ENCODE results near the gene RABL6.

The RABL6 gene

DNA sequence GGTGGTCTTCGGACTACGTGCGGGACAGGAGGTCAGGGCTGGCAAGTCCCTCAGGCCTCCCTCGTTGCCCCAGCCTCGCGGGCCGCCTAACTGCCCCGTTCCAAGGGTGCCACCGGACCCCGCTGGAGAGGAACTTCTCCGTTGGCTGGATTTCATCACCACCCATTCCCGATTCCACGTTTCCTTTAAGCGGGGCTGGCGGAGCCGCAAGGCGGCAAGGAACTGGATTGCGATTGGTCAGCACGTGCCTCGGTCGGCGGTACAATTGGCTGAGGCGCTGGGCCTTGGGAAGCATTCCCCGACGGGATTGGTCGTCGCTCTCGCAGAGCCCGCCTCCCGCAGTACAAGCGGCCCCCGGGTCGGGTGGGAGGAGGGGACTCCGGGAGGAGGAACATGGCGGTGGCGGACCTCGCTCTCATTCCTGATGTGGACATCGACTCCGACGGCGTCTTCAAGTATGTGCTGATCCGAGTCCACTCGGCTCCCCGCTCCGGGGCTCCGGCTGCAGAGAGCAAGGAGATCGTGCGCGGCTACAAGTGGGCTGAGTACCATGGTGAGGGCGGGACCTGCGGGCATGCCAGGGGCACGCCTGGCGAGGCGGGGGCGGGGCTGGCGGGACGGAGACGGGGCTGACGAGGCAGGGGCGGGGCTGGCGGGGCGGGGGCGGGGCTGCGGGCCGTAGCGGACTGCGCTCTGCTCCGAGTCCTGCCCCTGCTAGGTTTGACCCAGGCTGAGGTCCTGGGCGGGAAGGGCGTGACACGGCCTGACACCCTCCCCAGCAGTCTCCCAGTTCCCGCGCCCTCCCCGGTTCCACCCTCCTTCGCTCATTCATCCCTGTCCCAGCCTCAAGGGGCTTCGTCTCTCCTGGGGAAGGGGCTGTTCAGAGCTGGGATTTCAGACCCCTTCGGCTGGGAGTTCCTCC, 41.6 kb downstream of the RABL6 start, which contains the start of gene PHPT1:
TSS of gene PHPT1 (plus strand) at position 372 of the 922 bp plus-strand sequence. CDS start at position 394, 22 bp downstream.
- DNase-seq = peak; percentile 99

DNA sequence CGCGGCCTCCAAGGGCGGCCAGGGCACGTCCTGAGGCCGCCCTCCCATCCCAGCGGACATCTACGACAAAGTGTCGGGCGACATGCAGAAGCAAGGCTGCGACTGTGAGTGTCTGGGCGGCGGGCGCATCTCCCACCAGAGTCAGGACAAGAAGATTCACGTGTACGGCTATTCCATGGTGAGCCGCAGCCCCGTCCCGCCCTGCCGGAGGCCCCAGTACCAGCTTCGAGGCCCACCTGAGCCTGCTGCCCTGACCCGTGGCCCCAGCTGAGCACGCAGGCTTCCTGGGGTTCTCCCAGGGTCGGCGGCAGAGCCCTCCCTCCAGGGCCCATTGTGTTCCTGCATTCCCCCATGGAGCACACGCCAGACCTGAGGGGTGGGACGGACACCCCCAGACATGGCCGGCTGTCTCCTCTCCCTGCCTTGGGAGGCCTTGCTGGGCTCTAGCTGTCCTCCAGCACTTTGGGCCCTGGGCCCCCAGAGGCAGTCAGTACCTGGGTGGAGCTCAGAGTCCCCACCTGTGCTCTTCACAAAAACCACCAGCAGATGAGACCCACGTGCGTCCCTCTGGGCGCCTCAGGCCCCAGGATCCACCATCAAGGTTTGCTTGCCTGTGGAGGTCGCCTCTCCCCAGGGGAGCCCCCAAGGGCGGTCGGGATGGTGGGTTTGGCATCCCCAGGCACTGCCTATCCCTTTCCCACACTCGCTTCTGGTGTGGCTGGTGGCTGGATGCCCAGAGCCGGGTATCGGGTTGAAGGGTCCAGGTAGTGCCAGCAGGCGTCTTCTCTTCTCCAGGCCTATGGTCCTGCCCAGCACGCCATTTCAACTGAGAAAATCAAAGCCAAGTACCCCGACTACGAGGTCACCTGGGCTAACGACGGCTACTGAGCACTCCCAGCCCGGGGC, 42.5 kb downstream of the RABL6 start:
- DNase-seq = no peak

DNA sequence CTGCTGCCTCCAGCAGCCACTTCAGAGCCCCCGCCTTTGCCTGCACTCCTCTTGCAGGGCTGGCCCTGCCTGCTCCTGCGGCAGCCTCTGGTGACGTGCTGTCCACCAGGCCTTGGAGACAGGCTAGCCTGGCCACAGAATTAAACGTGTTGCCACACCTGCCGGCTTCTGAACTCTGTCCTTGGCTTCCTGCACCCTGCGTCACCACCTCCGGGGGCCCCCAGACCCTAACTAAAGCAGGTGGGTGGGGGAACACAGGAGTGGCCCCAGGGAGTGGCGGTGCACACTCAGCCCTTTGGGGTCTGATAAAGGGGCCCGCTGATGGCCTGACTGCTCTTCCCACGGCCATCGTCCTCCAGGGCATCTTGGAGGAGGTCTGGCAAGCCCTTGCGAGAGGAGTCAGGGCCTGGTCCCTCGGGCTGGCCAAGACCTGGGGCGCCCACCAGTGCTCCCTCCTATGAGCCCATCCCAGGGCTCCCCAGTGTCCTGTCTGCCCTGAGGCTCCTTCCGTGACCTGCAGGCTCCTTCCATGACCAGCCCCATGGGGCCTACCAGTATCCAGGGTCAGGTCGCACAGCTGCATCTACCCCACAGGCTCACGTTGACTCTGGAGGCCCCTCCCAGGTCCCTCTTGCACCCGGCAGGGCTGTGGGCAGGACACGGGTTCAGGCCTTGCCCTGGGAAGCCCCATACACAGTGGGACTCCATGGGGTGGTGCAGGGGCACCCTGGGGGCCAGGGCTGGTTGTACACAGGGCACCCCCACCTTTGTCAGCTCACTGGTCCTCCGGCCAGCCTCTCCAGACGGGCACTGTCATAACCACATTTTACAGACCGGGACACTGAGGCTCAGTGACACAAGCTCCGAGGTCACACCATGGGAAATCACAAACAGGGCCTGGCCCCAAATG, 43.4 kb downstream of the RABL6 start:
- no peak for DNase-seq

DNA sequence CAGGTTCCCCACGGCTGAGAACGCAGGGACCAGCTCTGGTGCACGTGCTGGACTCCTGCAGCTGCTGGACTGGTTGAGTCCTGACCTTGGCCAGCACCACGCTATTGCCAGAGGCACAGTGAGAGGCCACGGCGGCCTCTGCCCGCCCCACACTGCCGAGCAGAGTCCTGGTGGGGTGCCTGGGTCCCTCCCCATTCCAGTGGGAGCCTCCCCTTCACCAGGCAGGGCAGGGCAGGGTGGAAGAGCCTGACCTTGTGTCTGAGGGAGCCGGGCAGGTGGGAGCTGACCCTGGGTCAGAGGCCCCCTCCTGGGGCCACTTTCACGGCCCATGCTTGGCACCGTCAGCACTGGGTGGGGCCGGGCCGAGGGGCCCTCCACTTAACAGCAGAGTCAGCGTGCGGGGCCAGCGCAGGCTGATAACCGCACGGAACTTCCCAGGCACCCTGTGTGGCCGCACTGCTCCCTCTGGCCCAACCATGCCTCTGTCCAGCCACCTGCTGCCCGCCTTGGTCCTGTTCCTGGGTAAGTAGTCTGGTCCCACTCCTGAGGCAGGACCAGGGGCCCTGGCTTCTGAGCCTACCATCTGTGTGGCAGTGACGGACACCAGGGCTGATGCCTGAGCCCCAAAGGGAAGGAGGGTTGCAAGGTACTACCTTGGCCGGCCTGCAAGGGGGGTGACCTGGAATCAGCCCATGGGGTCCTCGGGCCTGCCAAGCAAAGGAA, 44.4 kb downstream of the RABL6 start, which contains the start of gene MAMDC4:
TSS of gene MAMDC4 (plus strand) at position 406 of the 723 bp plus-strand sequence. CDS start at position 477, 71 bp downstream.
- DNase-seq = no peak

DNA sequence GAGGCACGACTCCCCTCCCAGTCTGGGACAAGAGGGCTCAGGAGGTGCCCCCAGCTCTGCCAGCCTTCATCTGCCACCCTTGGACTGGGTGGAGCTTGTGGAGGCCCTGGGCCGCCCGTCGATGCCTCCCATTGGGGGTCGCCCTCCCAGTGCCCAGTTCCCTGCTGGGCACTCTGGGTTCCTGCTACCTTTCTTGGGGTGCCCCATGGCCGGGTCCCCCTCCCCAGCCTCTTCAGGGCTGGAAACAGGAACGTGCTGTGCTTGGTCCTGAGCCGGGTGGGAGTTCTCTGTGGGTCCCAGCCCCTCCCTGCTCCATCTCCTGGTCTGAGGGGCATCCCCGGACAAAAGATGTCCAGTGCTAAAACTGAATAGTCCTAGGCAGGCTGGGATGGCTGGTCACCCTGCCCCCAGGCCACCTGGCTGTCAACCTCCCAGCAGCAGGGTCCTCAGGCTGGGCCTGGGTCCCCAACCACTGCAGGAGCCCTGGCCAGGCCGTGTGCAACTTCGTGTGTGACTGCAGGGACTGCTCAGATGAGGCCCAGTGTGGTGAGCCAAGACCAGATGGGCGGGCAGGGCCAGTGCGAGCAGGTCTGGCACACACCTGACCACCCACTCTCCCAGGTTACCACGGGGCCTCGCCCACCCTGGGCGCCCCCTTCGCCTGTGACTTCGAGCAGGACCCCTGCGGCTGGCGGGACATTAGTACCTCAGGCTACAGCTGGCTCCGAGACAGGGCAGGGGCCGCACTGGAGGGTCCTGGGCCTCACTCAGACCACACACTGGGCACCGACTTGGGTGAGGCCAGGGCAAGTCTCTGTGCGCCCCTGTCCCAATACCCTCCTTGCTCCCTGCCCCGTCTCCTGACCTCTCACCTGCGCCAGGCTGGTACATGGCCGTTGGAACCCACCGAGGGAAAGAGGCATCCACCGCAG, 45.2 kb downstream of the RABL6 start:
- DNase-seq = no peak

DNA sequence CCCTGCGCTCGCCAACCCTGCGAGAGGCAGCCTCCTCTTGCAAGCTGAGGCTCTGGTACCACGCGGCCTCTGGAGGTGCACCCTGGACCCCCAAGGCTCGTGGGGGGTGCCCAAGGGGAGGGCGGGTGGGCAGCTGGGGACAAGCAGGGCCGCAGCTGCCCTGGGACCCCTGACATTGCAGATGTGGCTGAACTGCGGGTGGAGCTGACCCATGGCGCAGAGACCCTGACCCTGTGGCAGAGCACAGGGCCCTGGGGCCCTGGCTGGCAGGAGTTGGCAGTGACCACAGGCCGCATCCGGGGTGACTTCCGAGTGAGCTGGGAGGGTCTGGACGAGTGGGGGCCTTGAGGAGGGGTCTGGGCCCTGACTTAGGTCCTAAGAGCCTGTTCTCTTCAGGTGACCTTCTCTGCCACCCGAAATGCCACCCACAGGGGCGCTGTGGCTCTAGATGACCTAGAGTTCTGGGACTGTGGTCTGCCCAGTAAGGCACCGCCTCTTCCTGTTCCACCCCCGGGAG, 45.9 kb downstream of the RABL6 start:
- no peak for DNase-seq

DNA sequence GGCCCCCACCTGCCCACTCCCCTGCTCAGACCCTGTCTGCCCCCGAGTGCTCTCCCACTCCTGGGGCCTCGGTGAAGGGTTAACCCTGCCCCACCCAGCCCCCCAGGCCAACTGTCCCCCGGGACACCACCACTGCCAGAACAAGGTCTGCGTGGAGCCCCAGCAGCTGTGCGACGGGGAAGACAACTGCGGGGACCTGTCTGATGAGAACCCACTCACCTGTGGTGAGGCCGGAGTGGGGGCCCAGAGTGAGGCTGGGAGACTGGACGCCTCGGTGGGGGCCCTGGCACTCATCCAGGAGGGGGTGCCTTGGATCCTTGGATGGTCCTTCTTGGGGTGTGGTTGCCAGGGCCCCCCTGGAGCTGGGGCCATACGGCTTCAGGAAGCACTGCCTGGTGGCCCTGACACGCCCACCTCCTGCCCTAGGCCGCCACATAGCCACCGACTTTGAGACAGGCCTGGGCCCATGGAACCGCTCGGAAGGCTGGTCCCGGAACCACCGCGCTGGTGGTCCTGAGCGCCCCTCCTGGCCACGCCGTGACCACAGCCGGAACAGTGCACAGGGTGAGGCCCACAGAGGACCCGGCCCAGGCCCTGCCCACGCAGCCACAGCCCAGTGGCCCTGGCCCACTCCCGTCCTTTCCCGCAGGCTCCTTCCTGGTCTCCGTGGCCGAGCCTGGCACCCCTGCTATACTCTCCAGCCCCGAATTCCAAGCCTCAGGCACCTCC, 46.5 kb downstream of the RABL6 start:
- DNase-seq = no peak

DNA sequence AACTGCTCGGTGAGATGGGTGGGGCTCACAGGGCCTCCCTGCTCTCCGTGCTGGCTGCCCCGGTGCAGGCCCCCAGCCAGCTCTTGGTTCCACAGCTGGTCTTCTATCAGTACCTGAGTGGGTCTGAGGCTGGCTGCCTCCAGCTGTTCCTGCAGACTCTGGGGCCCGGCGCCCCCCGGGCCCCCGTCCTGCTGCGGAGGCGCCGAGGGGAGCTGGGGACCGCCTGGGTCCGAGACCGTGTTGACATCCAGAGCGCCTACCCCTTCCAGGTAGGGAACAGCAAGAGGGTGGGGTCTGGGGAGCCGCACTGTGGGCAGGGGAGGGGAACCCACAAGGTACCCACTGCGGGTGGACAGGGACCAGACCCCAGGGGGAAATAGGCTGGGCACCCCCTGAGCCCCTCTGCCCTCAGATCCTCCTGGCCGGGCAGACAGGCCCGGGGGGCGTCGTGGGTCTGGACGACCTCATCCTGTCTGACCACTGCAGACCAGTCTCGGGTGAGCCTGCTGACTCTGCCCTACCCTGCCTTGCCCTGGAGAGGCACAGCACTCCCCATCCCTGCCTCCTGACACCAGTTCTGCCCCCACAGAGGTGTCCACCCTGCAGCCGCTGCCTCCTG, 47.2 kb downstream of the RABL6 start:
- DNase-seq = no peak

DNA sequence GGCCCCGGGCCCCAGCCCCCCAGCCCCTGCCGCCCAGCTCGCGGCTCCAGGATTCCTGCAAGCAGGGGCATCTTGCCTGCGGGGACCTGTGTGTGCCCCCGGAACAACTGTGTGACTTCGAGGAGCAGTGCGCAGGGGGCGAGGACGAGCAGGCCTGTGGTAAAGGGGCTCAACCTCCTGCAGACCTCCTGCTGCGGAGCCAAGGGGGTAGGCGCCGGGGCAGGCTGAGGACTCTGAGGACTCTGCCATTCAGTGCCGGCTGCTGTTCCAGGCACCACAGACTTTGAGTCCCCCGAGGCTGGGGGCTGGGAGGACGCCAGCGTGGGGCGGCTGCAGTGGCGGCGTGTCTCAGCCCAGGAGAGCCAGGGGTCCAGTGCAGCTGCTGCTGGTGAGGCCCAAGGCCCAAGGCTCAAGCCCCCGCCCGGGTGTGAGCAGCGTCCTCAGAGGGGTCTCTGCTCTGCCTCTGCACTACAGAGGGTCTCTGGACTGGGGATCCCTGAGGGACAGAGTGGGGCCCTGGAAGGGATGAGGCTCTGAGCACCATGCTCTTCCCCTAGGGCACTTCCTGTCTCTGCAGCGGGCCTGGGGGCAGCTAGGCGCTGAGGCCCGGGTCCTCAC, 47.8 kb downstream of the RABL6 start:
- DNase-seq = no peak

DNA sequence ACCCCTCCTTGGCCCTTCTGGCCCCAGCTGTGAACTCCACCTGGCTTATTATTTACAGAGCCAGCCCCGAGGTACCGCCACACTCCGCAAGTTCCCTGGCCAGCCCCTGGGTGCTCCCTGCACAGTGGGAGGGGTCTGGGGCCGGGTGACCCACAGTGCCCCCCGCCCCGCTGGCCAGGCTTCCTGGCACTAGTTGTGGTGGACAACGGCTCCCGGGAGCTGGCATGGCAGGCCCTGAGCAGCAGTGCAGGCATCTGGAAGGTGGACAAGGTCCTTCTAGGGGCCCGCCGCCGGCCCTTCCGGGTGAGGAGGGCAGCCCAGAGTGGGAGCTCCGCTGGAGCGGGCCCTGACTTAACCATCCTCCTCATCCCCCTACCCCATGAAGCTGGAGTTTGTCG, 48.3 kb downstream of the RABL6 start:
- no peak for DNase-seq

DNA sequence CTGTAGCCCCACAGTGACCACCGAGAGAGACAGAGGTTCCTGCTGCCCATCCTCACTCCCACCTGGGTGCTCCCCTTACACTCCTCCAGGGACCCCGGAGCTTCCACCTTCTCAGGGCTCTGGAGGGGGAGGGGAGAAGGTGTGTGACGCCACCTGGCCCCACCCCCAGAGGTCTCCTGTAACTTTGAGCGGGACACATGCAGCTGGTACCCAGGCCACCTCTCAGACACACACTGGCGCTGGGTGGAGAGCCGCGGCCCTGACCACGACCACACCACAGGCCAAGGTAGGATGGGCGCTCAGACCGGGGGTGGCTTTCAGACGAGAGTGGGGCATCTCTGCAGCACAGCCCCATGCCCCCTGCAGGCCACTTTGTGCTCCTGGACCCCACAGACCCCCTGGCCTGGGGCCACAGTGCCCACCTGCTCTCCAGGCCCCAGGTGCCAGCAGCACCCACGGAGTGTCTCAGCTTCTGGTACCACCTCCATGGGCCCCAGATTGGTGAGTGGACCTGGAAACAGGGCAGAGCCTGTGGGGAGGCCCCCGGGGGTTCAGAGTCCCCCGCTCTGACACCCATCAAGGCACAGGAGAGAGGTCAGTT, 48.9 kb downstream of the RABL6 start:
- no peak for DNase-seq

DNA sequence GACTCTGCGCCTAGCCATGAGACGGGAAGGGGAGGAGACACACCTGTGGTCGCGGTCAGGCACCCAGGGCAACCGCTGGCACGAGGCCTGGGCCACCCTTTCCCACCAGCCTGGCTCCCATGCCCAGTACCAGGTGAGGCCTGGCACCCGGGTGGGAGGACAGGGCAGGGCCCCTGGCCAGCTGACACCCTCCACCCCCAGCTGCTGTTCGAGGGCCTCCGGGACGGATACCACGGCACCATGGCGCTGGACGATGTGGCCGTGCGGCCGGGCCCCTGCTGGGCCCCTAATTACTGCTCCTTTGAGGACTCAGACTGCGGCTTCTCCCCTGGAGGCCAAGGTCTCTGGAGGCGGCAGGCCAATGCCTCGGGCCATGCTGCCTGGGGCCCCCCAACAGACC, 49.4 kb downstream of the RABL6 start:
- DNase-seq = no peak

DNA sequence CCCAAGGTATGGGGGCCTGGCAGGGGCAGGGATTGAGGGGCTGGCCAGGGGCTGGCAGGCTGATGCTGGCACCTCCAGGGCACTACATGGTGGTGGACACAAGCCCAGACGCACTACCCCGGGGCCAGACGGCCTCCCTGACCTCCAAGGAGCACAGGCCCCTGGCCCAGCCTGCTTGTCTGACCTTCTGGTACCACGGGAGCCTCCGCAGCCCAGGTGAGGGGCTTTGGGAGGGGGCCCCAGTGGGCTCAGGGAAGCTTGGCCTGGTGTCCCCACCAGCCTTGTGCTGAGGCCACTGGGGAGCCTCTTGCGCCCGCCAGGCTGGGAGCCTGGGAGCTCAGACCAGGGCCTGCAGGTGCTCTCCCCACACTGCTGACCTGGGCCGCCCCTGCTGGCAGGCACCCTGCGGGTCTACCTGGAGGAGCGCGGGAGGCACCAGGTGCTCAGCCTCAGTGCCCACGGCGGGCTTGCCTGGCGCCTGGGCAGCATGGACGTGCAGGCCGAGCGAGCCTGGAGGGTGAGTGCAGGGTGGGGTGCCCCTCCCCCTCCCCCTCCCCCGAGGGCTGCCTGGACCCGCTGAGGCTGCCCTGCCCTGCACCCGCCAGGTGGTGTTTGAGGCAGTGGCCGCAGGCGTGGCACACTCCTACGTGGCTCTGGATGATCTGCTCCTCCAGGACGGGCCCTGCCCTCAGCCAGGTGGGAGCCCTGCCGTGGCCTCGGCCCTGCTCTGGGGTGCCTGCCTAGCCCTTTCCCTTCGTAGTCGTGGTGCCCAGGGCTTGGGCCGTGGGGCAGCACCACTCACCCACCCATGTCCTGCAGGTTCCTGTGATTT, 50.0 kb downstream of the RABL6 start:
- no peak for DNase-seq

DNA sequence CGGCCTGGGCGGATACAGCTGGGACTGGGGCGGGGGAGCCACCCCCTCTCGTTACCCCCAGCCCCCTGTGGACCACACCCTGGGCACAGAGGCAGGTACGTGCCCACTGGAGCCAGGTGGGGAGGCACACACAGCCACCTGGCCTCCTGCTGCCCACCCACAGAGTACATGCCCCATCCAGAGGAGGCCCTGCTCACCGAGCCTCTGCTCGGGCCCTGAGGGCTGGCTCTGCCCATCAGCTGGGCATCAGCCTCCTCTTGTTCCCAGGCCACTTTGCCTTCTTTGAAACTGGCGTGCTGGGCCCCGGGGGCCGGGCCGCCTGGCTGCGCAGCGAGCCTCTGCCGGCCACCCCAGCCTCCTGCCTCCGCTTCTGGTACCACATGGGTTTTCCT, 50.7 kb downstream of the RABL6 start:
- DNase-seq = no peak

DNA sequence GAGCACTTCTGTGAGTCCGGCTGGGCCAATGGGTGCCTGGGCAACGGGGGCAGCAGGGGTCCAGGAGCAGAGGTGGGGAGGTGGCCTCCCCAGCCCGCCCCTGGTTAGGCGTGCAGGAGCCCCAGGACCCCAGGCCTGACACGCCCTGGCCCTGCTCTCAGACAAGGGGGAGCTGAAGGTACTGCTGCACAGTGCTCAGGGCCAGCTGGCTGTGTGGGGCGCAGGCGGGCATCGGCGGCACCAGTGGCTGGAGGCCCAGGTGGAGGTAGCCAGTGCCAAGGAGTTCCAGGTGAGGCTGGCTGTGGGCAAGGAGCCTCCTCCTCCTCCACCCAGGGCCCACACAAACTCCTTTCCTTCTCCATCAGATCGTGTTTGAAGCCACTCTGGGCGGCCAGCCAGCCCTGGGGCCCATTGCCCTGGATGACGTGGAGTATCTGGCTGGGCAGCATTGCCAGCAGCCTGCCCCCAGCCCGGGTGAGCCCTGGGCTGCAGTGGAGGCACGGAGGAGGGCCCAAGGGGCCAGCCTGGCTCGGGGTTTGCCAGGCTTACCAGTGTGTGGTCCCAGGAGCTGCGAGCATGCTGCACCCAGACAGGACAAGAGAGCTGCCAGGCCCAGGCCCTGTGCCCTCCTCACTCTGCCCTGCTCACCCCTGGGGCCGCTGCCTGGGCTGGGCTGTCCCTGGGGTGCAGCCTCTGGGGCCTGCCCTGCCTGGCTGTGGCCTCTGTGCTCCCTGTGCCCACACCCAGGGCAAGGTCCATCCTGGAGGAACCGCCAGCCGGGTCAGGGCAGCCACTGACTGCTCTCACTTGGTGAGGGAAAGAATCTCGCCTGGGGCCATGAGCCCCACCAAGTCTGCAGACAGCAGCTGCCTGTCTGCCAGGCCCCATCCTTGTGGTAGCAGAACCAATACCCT, 51.4 kb downstream of the RABL6 start:
- DNase-seq = no peak

DNA sequence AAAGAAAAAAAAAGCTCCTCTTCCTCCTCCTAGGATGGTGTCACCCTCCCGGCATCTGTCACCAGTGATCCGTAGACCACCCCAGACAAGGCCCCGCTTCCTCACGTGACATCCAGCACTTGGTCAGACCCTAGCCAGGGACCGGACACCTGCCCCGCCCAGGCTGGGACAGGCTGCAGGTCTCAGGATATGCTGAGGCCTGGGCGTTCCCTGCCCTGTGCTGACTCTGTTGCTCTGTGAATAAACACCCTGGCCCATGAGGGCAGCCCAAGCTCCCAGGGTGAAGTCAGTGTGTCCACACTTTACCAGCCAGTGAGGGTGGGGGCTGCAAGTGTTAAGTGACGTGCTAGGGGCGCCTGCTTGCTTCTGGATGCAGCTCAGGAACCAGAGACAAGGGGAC, 52.8 kb downstream of the RABL6 start:
- DNase-seq = no peak
